WERI-Rb-1 (cell line): ENCODE results near the gene ELOVL6.

Experiments
- DNase-seq: peaks from one replicate; pipeline ENCODE4 v3.0.0-alpha.2; 2020
- H3K27ac ChIP-seq: fragments of 250-450 bp; sonication (Bioruptor Pico); 2 replicates; pipeline ENCODE4 v1.5.1; 2020; ENCODE audit warnings: mild to moderate bottlenecking, moderate library complexity
- H3K27me3 ChIP-seq: fragments of 250-450 bp; sonication (Bioruptor Pico); 2 replicates; pipeline ENCODE4 v1.5.1; 2021; ENCODE audit warnings: mild to moderate bottlenecking, low read depth, moderate library complexity; ENCODE audit not compliant: insufficient read depth, severe bottlenecking
- H3K36me3 ChIP-seq: fragments of 250-450 bp; sonication (Bioruptor Pico); 2 replicates; pipeline ENCODE4 v1.5.1; 2020; ENCODE audit warnings: mild to moderate bottlenecking, moderate library complexity
- H3K4me3 ChIP-seq: 2 replicates; pipeline ENCODE4 v1.5.1; 2011; ENCODE audit warnings: low read depth, mild to moderate bottlenecking, control low read depth, low read length
- H3K9me3 ChIP-seq: fragments of 250-450 bp; sonication (Bioruptor Pico); 2 replicates; pipeline ENCODE4 v1.5.1; 2021; ENCODE audit warnings: mild to moderate bottlenecking, moderate library complexity; ENCODE audit not compliant: severe bottlenecking
- CTCF ChIP-seq: IDR thresholded peaks from 2 replicates; pipeline ENCODE4 v1.5.1; 2011; ENCODE audit warnings: low read depth, mild to moderate bottlenecking, control low read depth, inconsistent platforms, low read length

ELOVL6 gene

GRCh38 chr4:109996526-109996925 is 201.9 kb downstream of the ELOVL6 start:
- no peaks in the 10 kb centered on the region for H3K9me3 ChIP-seq
- H3K36me3 ChIP-seq: no peaks in the 10 kb centered on the region
- H3K27ac ChIP-seq: no peak overlapping the region
- no peaks in the 10 kb centered on the region for H3K27me3 ChIP-seq
- TF ChIP-seq CTCF: no peak
- no peak overlapping the region for H3K4me3 ChIP-seq
- no peak for DNase-seq
